Effector memory CD4-positive, alpha-beta T cell (primary cell): ENCODE results near the gene ZNF668.
"Not testable (repeated sequence)": the region's sequence is repeated elsewhere in the genome, so short reads cannot be mapped to it uniquely, and the experiment has no call there.

ENCODE experiments used
- DNase-seq, 3 donors: peaks; one replicate each; pipeline ENCODE4 v3.0.0-alpha.2; 2020
- H3K27ac ChIP-seq: 2 replicates; pipeline ENCODE4 v1.7.0; 2013; ENCODE audit warnings: mild to moderate bottlenecking, low read length, moderate library complexity; ENCODE audit not compliant: insufficient read depth, poor library complexity, severe bottlenecking
- H3K27me3 ChIP-seq: replicated peaks from 2 replicates; pipeline ENCODE4 v1.7.0; 2013; ENCODE audit warnings: mild to moderate bottlenecking, low read length; ENCODE audit not compliant: insufficient read depth, control insufficient read depth, poor library complexity, severe bottlenecking
- H3K36me3 ChIP-seq: 2 replicates; pipeline ENCODE4 v1.7.0; 2013; ENCODE audit warnings: mild to moderate bottlenecking, low read length, moderate library complexity; ENCODE audit not compliant: control insufficient read depth, insufficient read depth
- H3K4me1 ChIP-seq: 2 replicates; pipeline ENCODE4 v1.7.0; 2013; ENCODE audit warnings: low read length, mild to moderate bottlenecking; ENCODE audit not compliant: control insufficient read depth, insufficient read depth, poor library complexity, severe bottlenecking
- H3K4me3 ChIP-seq: 2 replicates; pipeline ENCODE4 v1.7.0; 2013; ENCODE audit warnings: low read length, low read depth, mild to moderate bottlenecking; ENCODE audit not compliant: insufficient read depth, poor library complexity, severe bottlenecking
- H3K9me3 ChIP-seq: 2 replicates; pipeline ENCODE4 v1.7.0; 2013; ENCODE audit warnings: mild to moderate bottlenecking, low read length, moderate library complexity; ENCODE audit not compliant: control insufficient read depth

Gene ZNF668

GRCh38 chr16:31016018-31016417 lies 58.0 kb downstream of the ZNF668 start:
- no peaks in the 10 kb centered on the region for H3K27me3 ChIP-seq
- H3K27ac ChIP-seq = no peak overlapping the region
- no peaks in the 10 kb centered on the region for H3K36me3 ChIP-seq
- H3K4me3 ChIP-seq = no peak overlapping the region
- DNase-seq = no peak
- no peaks in the 10 kb centered on the region for H3K9me3 ChIP-seq
- peaks cover 3% of the 10 kb centered on the region for H3K4me1 ChIP-seq

- not testable (repeated sequence) for DNase-seq, H3K36me3 ChIP-seq, H3K9me3 ChIP-seq, H3K27ac ChIP-seq, H3K4me1 ChIP-seq, H3K27me3 ChIP-seq, H3K4me3 ChIP-seq
Measured at GRCh38 chr16:31013292-31013691, 60.7 kb downstream of the ZNF668 start.

- not testable (repeated sequence) for H3K36me3 ChIP-seq, H3K9me3 ChIP-seq, H3K27me3 ChIP-seq, DNase-seq, H3K4me1 ChIP-seq, H3K4me3 ChIP-seq, H3K27ac ChIP-seq
Measured at GRCh38 chr16:31011815-31012214, 62.2 kb downstream of the ZNF668 start.
